Glutamatergic neuron (in vitro differentiated cells): ENCODE measurements around the gene GRHL3. TPM values are rescaled to one million over a fixed set of nuclear protein-coding genes. Genes with fewer than 3 reads are reported as not detected.

Experiments
- DNase-seq: peaks from one replicate; pipeline ENCODE4 v3.0.0; 2022
- H3K27ac Mint-ChIP-seq: one replicate; pipeline ENCODE4 v1.8.0; 2020; ENCODE audit warnings: mild to moderate bottlenecking, mixed read lengths, inconsistent platforms; ENCODE audit not compliant: unreplicated experiment
- H3K27me3 Mint-ChIP-seq: one replicate; pipeline ENCODE4 v1.8.0; 2020; ENCODE audit warnings: mild to moderate bottlenecking, moderate library complexity, mixed read lengths, inconsistent platforms; ENCODE audit not compliant: unreplicated experiment
- H3K36me3 Mint-ChIP-seq: one replicate; pipeline ENCODE4 v1.8.0; 2020; ENCODE audit warnings: mild to moderate bottlenecking, mixed read lengths, inconsistent platforms; ENCODE audit not compliant: unreplicated experiment
- H3K4me1 Mint-ChIP-seq: one replicate; pipeline ENCODE4 v1.8.0; 2020; ENCODE audit warnings: mild to moderate bottlenecking, low read depth, mixed read lengths, inconsistent platforms; ENCODE audit not compliant: unreplicated experiment
- H3K4me3 Mint-ChIP-seq: one replicate; pipeline ENCODE4 v1.8.0; 2020; ENCODE audit warnings: mild to moderate bottlenecking, mixed read lengths, inconsistent platforms; ENCODE audit not compliant: unreplicated experiment
- H3K9me3 Mint-ChIP-seq: one replicate; pipeline ENCODE4 v1.8.0; 2020; ENCODE audit warnings: mild to moderate bottlenecking, moderate library complexity, mixed read lengths, inconsistent platforms; ENCODE audit not compliant: unreplicated experiment
- total RNA-seq: library from RNA; stranded (reverse); fragmentation: NEBNext Ultra II Directional; extraction: Animal tissue kit (Norgen Biotek cat#: 25700); gene quantifications from one replicate; pipeline ENCODE4 v1.2.1, GENCODE V29; 2021; ENCODE audit not compliant: unreplicated experiment
- TF ChIP-seq, protein P1 (sequence below): fragments of 200-600 bp; sonication (generic); IDR thresholded peaks from one replicate; pipeline ENCODE4 v1.5.0; 2021; ENCODE audit not compliant: partially characterized antibody, unreplicated experiment

Gene GRHL3
- total RNA-seq, 1 donor from 2014 or later, result 0.37 TPM

DNA sequence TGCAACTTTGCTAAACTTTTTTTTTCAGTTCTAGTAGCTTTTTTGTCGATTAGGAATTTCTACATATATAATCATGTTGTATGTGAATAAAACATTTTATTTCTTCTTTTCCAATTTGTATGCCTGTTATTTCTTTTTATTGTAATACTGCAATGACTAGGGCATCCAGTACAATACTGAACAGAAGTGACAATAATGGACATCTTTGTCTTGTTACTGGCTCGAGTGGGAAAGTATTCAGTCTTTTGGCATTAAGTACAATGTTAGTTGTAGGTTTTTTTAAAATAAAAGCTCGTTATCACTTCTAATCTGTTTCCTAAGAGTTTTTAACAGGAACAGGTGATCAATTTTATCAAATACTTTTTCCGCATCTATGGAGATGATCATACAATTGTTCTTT is 84.6 kb downstream of the GRHL3 start:
- Mint-ChIP-seq H3K27me3 (no peaks in the 10 kb centered on the region), H3K4me3 (no peak overlapping the region), H3K9me3 (no peaks in the 10 kb centered on the region), H3K4me1 (no peaks in the 10 kb centered on the region), H3K27ac (no peak overlapping the region), H3K36me3 (no peaks in the 10 kb centered on the region)
- DNase-seq, result no peak
- TF ChIP-seq, protein P1, sequence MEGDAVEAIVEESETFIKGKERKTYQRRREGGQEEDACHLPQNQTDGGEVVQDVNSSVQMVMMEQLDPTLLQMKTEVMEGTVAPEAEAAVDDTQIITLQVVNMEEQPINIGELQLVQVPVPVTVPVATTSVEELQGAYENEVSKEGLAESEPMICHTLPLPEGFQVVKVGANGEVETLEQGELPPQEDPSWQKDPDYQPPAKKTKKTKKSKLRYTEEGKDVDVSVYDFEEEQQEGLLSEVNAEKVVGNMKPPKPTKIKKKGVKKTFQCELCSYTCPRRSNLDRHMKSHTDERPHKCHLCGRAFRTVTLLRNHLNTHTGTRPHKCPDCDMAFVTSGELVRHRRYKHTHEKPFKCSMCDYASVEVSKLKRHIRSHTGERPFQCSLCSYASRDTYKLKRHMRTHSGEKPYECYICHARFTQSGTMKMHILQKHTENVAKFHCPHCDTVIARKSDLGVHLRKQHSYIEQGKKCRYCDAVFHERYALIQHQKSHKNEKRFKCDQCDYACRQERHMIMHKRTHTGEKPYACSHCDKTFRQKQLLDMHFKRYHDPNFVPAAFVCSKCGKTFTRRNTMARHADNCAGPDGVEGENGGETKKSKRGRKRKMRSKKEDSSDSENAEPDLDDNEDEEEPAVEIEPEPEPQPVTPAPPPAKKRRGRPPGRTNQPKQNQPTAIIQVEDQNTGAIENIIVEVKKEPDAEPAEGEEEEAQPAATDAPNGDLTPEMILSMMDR, result no peak

Other genes starting within 250 kb of the GRHL3 start
- gene MYOM3, start 207.2 kb upstream of the GRHL3 start, total RNA-seq, result not detected
- not detected for gene IL22RA1, start 176.2 kb upstream of the GRHL3 start, total RNA-seq
- 0.47 TPM for gene IFNLR1, start 132.1 kb upstream of the GRHL3 start, total RNA-seq
- gene STPG1, start 94.4 kb downstream of the GRHL3 start, total RNA-seq, result 2.4 TPM
- gene NIPAL3, start 96.4 kb downstream of the GRHL3 start, total RNA-seq, result 18.6 TPM
- gene RCAN3, start 183.5 kb downstream of the GRHL3 start, total RNA-seq, result 21.8 TPM
- gene NCMAP, start 236.7 kb downstream of the GRHL3 start, total RNA-seq, result not detected